ENCODE measurements around the gene SELENOO.
"Not testable (repeated sequence)": the region's sequence is repeated elsewhere in the genome, so short reads cannot be mapped to it uniquely, and the experiment has no call there.

SELENOO gene

DNA sequence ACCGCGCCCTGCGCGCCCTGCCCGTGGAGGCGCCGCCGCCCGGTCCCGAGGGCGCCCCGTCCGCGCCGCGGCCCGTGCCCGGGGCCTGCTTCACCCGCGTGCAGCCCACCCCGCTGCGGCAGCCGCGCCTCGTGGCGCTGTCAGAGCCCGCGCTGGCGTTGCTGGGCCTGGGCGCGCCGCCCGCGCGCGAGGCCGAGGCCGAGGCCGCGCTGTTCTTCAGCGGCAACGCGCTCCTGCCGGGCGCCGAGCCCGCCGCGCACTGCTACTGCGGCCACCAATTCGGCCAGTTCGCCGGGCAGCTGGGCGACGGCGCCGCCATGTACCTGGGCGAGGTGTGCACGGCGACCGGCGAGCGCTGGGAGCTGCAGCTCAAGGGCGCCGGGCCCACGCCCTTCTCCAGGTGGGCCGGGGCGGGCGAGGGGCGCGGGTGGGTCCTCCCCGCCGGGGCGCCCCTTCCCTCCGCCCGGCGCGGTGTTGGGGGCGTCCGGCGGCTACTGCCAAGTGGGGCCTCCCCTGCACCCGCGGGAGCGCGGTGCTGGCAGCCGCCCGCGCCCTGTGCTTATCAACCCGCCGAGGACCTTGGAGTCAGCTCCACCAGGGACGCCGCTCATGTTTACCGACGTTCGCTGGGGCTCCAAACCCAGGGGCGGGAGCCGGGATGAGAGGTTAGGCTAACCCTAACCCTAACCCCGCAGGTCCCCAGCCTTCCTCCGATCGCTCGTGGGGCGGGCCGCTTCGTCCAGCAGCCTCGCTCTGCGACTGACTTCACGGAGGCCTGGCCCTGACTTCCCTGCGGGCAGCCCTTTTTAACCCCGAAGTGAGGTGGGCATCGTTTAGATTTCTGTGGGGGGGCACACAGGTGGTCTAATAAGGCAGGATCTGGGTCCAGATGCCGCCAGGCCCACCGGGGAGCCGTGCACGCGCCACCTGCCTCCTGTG lies 649 bp downstream of the SELENOO start:
- no peak for DNase-seq (ENCODE audit: low read depth)

- DNase-seq (ENCODE audit: low read depth), result no peak
Observed at GRCh38 chr22:50202130-50202666, 1.4 kb downstream of the SELENOO start.

GRCh38 chr22:50203288-50203687 lies 2.5 kb downstream of the SELENOO start:
- no peak for DNase-seq (ENCODE audit: low read depth)

- DNase-seq (ENCODE audit: low read depth), result no peak
Observed at GRCh38 chr22:50204571-50204970, 3.8 kb downstream of the SELENOO start.

DNA sequence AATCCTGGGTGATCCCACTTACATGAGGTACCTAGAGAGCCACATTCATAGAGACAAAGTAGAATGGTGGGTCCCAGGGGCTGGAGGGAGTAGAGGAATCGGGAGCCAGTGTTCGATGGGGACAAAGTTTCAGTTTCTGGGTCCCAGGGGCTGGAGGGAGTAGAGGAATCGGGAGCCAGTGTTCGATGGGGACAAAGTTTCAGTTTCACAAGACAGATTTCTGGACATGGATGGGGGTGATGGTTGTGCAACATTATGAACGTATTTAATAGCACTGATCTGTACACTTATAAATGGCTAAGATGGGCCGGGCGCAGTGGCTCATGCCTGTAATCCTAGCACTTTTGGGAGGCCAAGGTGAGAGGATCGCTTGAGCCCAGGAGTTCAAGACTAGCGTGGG lies 4.2 kb downstream of the SELENOO start:
- DNase-seq (ENCODE audit: low read depth), result not testable (repeated sequence)

DNA sequence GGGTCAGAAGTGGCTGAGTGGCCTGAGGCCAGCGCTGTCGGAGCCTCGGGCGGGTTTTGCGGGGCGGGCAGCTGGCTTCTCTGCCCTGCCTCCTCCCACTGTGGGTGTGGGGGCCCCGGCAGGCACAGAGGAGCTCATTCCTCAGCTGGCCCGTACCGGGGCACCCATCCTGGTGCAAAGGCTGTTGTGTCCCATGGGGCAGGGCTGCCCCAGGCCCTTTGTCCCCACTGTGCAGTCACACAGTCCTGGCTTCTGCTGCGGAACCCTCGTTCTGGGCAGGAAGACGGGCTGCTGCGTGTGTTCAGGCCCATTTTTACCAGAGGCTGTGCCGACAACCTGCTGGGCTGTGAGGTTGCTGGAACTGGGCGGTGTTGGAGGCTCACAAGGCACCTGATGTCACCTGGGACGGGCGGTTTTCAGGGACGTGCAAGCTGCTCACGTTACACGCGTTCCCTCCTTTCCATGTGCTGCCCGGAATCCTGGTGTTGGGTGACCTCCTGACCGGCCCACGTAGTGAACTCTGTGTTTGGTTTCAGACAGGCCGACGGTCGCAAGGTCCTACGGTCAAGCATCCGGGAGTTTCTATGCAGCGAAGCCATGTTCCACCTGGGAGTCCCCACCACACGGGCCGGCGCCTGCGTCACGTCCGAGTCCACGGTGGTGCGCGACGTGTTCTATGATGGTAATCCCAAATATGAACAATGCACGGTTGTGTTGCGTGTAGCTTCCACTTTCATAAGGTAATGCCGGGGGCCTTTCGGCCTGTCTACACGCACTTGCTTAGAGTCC lies 5.2 kb downstream of the SELENOO start:
- no peak for DNase-seq (ENCODE audit: low read depth)

- no peak for DNase-seq (ENCODE audit: low read depth)
Observed at GRCh38 chr22:50206599-50206998, 5.8 kb downstream of the SELENOO start.

DNA sequence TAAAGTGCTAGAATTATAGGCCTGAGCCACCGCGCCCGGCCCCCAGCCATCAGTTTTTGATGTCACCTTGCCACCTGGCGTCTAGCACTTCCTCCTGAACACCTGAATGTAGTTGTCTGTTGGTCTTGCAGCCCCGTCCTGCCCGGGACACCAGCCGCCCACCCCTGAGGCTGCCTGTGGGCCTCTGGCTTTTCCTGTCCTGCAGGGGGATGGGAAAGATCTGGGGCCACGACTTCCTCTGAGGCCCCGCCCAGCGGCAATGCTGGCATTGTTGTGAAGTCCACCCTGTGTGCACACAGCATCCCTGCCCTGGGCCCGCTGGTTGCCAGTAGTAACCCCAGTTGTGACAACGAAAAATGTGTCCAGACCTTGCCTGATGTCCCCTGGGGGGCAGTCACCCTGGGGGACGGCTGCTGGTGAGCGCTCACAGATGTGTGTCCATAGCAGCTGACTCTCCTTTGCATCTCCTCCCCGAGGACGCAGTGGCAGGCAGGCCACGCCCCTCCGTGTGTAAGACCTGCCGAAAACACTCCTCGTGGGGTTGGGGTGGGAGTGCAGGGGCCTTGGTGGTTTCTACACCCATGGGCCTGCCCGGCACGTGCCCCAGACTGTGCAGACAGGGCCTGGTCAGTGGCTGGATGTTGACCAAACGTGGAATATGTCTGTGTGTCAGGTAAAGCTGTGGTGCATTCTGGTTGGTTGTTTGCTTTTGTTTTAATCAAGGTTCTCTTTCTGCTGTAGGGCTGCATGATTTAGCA lies 6.8 kb downstream of the SELENOO start:
- DNase-seq (ENCODE audit: low read depth), result no peak

- DNase-seq (ENCODE audit: low read depth), result no peak
Observed at GRCh38 chr22:50208430-50208938, 7.7 kb downstream of the SELENOO start.

DNA sequence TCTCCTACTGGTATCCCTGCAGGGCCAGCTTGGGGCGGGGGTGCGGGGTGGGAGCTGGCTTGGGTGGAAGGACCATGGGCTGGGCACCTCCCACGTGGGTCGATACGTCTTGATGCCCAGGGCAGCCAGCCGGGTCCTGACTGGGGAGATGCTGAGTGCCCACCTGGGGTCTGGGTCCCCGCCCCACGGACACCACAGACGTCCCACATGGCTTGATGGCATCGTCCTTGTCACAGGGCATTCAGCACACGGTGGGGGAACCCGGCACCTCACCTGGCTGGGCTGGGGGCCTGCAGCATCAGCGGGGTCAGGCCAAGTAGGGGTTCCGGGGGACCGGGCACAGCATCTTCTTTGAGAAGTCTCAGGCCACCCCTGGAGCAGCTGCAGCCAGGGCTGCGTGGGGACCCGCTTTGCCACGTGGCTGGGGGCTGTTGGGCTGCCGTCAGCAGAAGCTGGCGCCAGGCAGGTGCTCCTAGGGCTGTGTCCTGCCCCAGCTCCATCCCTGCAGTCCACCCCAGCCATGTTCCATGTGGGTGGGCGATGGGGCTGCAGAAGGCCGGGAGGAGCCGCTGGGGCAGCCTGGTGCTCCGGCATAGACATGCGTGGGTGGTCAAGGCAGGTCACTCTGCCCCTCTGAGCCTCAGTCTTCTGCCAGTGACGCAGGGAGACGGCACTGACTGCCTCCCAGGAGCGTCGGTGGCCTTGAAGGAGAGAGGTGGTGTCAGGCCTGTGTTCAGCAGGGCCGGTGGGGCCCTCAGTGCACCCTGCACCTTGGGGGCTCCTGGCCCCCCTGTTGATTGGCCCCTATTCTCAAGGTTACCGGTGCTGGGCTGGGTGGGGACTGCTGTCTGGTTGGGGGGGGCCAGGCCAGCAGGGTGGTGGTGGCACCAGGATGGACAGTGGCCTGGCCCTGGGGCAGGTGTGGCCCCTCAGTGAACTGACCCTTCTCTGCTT lies 8.4 kb downstream of the SELENOO start:
- DNase-seq (ENCODE audit: low read depth), result no peak

DNA sequence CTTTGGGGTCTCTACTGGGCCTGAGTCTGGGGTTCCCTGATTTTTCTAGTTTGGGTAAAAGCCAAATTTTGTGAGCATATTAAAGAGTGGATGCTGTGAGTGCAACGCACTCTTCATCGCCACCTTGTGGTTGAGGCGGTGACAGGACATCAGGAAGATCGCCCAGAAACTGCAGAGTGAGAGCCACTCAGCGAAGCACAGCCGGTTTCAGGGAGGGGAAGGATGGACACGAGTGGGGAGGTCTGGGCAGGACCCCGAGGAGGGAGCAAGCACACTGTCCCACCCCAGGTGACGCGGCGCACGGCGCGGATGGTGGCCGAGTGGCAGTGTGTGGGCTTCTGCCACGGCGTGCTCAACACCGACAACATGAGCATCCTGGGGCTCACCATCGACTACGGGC lies 9.1 kb downstream of the SELENOO start:
- DNase-seq (ENCODE audit: low read depth), result no peak

DNA sequence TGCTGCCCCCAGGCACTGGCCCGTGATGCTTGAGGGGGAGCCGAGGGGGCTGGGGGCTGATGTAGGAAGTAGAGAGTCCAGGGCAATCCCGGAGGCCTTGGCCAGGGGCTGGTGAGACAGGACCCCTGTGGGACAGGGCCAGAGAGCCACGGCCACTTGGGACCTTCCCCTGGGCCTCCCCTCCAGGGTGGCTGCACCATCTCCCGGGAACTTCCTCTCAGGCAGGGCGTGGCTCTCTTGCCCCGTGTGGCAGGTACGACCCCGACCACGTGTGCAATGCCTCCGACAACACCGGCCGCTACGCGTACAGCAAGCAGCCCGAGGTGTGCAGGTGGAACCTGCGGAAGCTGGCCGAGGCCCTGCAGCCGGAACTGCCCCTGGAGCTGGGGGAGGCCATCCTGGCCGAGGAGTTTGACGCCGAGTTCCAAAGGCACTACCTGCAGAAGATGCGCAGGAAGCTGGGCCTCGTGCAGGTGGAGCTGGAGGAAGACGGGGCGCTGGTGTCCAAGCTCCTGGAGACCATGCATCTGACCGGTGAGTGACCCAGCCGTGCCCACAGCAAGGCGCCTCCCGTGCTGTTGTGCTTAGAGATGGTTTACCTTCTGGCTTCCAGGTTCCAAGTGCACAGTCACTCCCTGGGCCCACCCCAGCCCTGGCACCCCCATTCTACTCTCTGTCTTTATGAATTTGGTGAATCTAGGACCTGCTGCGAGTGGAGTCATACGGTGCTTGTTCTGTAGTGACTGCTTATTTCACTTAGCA lies 9.7 kb downstream of the SELENOO start:
- DNase-seq (ENCODE audit: low read depth), result no peak

- no peak for DNase-seq (ENCODE audit: low read depth)
Observed at GRCh38 chr22:50211147-50211546, 10.3 kb downstream of the SELENOO start.

- no peak for DNase-seq (ENCODE audit: low read depth)
Observed at GRCh38 chr22:50213263-50213662, 12.5 kb downstream of the SELENOO start.

- DNase-seq (ENCODE audit: low read depth), result no peak
Observed at GRCh38 chr22:50215297-50216054, 14.7 kb downstream of the SELENOO start.

- no peak for DNase-seq (ENCODE audit: low read depth)
Observed at GRCh38 chr22:50216055-50216683, 15.4 kb downstream of the SELENOO start.

DNA sequence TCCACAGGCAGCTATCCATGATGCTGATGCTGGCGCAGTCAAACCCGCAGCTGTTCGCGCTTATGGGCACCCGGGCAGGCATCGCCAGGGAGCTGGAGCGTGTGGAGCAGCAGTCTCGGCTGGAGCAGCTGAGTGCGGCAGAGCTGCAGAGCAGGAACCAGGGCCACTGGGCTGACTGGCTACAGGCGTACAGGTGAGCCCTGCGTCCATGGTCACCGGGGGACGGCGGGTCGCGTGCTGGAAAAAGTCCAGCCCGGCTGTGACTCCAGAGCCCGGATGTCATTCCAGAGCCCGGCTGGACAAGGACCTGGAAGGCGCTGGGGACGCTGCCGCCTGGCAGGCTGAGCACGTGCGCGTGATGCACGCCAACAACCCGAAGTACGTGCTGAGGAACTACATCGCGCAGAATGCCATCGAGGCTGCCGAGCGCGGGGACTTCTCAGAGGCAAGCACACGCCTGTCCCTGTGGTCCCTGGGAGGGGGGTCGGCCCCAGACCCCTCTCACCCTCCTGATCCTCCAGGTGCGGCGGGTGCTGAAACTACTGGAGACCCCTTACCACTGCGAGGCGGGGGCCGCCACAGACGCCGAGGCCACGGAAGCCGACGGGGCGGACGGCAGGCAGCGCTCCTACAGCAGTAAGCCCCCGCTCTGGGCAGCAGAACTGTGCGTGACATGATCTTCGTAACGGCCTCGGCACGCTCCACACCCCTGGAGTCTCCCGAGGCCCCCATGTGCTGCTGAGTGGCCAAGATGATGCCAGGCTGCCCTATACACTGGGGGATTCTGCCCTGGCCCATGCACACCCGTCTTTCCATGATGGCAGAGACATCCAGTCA lies 16.1 kb downstream of the SELENOO start:
- no peak for DNase-seq (ENCODE audit: low read depth)

Measured in GM04503 (cell line).